HFF-Myc (cell line): ENCODE measurements around the gene SIGMAR1.

ENCODE experiments used
- DNase-seq: peaks from one replicate; pipeline ENCODE4 v3.0.0-alpha.2; 2011; ENCODE audit warnings: low read depth; ENCODE audit errors: extremely low read depth
- H3K4me3 ChIP-seq: replicated peaks from 2 replicates; pipeline ENCODE4 v1.5.1; 2011; ENCODE audit warnings: low read depth, mild to moderate bottlenecking, control low read depth, low read length
- TF ChIP-seq, protein P1 (sequence below): IDR thresholded peaks from 2 replicates; pipeline ENCODE4 v1.5.1; 2012; ENCODE audit warnings: mild to moderate bottlenecking, low read depth, low read length, control low read depth; ENCODE audit errors: missing control alignments

SIGMAR1 gene

GRCh38 chr9:34587271-34587670 lies 50.3 kb downstream of the SIGMAR1 start:
- TF ChIP-seq, protein P1, sequence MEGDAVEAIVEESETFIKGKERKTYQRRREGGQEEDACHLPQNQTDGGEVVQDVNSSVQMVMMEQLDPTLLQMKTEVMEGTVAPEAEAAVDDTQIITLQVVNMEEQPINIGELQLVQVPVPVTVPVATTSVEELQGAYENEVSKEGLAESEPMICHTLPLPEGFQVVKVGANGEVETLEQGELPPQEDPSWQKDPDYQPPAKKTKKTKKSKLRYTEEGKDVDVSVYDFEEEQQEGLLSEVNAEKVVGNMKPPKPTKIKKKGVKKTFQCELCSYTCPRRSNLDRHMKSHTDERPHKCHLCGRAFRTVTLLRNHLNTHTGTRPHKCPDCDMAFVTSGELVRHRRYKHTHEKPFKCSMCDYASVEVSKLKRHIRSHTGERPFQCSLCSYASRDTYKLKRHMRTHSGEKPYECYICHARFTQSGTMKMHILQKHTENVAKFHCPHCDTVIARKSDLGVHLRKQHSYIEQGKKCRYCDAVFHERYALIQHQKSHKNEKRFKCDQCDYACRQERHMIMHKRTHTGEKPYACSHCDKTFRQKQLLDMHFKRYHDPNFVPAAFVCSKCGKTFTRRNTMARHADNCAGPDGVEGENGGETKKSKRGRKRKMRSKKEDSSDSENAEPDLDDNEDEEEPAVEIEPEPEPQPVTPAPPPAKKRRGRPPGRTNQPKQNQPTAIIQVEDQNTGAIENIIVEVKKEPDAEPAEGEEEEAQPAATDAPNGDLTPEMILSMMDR: no peak
- H3K4me3 ChIP-seq: no peak overlapping the region
- DNase-seq: no peak

- TF ChIP-seq, protein P1: no peak
- H3K4me3 ChIP-seq: no peak overlapping the region
- no peak for DNase-seq
These were observed 51.5 kb downstream of the SIGMAR1 start for GRCh38 chr9:34585946-34586669.

- DNase-seq: no peak
- no peak overlapping the region for H3K4me3 ChIP-seq
- TF ChIP-seq, protein P1: no peak
These were observed 52.6 kb downstream of the SIGMAR1 start for GRCh38 chr9:34584970-34585369.
